SK-N-SH (cell line): Measurements from ENCODE around the gene RNF133.

Source experiments
- GABPA ChIP-seq: IDR thresholded peaks from 2 replicates; pipeline ENCODE4 v1.4.0; 2012; ENCODE audit warnings: low read depth, mild to moderate bottlenecking
- POLR2AphosphoS5 ChIP-seq: IDR thresholded peaks from 2 replicates; pipeline ENCODE4 v1.6.1; 2012; ENCODE audit warnings: low read depth, low read length
- RAD21 ChIP-seq: IDR thresholded peaks from 2 replicates; pipeline ENCODE4 v1.6.1; 2012; ENCODE audit warnings: mild to moderate bottlenecking, low read length
- RFX5 ChIP-seq: IDR thresholded peaks from 2 replicates; pipeline ENCODE4 v1.6.1; 2012; ENCODE audit warnings: mild to moderate bottlenecking, improper control_type of control experiment, low read length
- TAF1 ChIP-seq: IDR thresholded peaks from 2 replicates; pipeline ENCODE4 v1.6.1; 2012; ENCODE audit warnings: low read depth, mild to moderate bottlenecking, low read length, moderate library complexity, borderline replicate concordance
- TF ChIP-seq, protein P1 (sequence below): fragments of 200-600 bp; sonication (generic); IDR thresholded peaks from 2 replicates; pipeline ENCODE4 v1.6.1; 2017; ENCODE audit warnings: antibody characterized with exemption, mild to moderate bottlenecking, moderate library complexity
- TF ChIP-seq, protein P2 (sequence below): IDR thresholded peaks from 2 replicates; pipeline ENCODE4; 2012
- TF ChIP-seq, protein P3 (sequence below): IDR thresholded peaks from 2 replicates; pipeline ENCODE4 v1.6.1; 2012; ENCODE audit warnings: mild to moderate bottlenecking, low read depth, low read length, moderate library complexity
- TF ChIP-seq, protein P4 (sequence below): IDR thresholded peaks from 2 replicates; pipeline ENCODE4 v1.4.0; 2012; ENCODE audit warnings: low read depth, borderline replicate concordance
- TF ChIP-seq, protein P5 (sequence below): fragments of 150-350 bp; IDR thresholded peaks from 2 replicates; pipeline ENCODE4 v1.6.1; 2017; ENCODE audit warnings: antibody characterized with exemption, low read length, low read depth, borderline replicate concordance

DNA sequence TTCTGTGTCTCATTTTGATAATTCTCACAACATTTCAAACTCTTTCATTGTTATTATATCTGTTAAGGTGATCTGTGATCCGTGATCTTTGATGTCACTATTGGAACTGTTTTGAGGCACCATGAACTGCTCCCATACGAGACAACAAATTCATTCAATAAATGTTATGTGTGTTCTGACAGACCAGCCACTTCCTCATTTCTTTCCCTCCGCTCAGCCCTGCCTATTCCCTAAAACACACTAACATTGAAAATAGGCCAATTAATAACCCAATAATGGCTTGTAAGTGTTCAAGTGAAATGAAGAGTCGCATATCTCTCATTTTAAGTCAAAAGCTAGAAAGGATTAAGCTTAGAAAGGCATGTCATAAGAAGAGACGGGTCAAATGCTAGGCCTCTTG lies 45.2 kb downstream of the RNF133 start:
- TF ChIP-seq, protein P1, sequence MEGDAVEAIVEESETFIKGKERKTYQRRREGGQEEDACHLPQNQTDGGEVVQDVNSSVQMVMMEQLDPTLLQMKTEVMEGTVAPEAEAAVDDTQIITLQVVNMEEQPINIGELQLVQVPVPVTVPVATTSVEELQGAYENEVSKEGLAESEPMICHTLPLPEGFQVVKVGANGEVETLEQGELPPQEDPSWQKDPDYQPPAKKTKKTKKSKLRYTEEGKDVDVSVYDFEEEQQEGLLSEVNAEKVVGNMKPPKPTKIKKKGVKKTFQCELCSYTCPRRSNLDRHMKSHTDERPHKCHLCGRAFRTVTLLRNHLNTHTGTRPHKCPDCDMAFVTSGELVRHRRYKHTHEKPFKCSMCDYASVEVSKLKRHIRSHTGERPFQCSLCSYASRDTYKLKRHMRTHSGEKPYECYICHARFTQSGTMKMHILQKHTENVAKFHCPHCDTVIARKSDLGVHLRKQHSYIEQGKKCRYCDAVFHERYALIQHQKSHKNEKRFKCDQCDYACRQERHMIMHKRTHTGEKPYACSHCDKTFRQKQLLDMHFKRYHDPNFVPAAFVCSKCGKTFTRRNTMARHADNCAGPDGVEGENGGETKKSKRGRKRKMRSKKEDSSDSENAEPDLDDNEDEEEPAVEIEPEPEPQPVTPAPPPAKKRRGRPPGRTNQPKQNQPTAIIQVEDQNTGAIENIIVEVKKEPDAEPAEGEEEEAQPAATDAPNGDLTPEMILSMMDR = no peak
- TF ChIP-seq, protein P2, sequence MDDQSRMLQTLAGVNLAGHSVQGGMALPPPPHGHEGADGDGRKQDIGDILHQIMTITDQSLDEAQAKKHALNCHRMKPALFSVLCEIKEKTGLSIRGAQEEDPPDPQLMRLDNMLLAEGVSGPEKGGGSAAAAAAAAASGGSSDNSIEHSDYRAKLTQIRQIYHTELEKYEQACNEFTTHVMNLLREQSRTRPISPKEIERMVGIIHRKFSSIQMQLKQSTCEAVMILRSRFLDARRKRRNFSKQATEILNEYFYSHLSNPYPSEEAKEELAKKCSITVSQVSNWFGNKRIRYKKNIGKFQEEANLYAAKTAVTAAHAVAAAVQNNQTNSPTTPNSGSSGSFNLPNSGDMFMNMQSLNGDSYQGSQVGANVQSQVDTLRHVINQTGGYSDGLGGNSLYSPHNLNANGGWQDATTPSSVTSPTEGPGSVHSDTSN = no peak
- TF ChIP-seq RAD21 (no peak), POLR2AphosphoS5 (no peak), RFX5 (no peak), TAF1 (no peak), GABPA (no peak)
- TF ChIP-seq, protein P3, sequence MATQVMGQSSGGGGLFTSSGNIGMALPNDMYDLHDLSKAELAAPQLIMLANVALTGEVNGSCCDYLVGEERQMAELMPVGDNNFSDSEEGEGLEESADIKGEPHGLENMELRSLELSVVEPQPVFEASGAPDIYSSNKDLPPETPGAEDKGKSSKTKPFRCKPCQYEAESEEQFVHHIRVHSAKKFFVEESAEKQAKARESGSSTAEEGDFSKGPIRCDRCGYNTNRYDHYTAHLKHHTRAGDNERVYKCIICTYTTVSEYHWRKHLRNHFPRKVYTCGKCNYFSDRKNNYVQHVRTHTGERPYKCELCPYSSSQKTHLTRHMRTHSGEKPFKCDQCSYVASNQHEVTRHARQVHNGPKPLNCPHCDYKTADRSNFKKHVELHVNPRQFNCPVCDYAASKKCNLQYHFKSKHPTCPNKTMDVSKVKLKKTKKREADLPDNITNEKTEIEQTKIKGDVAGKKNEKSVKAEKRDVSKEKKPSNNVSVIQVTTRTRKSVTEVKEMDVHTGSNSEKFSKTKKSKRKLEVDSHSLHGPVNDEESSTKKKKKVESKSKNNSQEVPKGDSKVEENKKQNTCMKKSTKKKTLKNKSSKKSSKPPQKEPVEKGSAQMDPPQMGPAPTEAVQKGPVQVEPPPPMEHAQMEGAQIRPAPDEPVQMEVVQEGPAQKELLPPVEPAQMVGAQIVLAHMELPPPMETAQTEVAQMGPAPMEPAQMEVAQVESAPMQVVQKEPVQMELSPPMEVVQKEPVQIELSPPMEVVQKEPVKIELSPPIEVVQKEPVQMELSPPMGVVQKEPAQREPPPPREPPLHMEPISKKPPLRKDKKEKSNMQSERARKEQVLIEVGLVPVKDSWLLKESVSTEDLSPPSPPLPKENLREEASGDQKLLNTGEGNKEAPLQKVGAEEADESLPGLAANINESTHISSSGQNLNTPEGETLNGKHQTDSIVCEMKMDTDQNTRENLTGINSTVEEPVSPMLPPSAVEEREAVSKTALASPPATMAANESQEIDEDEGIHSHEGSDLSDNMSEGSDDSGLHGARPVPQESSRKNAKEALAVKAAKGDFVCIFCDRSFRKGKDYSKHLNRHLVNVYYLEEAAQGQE = no peak
- TF ChIP-seq, protein P4, sequence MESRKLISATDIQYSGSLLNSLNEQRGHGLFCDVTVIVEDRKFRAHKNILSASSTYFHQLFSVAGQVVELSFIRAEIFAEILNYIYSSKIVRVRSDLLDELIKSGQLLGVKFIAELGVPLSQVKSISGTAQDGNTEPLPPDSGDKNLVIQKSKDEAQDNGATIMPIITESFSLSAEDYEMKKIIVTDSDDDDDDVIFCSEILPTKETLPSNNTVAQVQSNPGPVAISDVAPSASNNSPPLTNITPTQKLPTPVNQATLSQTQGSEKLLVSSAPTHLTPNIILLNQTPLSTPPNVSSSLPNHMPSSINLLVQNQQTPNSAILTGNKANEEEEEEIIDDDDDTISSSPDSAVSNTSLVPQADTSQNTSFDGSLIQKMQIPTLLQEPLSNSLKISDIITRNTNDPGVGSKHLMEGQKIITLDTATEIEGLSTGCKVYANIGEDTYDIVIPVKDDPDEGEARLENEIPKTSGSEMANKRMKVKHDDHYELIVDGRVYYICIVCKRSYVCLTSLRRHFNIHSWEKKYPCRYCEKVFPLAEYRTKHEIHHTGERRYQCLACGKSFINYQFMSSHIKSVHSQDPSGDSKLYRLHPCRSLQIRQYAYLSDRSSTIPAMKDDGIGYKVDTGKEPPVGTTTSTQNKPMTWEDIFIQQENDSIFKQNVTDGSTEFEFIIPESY = no peak
- TF ChIP-seq, protein P5, sequence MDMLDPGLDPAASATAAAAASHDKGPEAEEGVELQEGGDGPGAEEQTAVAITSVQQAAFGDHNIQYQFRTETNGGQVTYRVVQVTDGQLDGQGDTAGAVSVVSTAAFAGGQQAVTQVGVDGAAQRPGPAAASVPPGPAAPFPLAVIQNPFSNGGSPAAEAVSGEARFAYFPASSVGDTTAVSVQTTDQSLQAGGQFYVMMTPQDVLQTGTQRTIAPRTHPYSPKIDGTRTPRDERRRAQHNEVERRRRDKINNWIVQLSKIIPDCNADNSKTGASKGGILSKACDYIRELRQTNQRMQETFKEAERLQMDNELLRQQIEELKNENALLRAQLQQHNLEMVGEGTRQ = no peak
